MCF 10A (cell line): ENCODE measurements around the gene ZNF862. TPM values are rescaled to one million over a fixed set of nuclear protein-coding genes. Genes with fewer than 3 reads are reported as not detected.

Experiments used
- BruUV-seq: library from RNA; stranded (reverse); fragments of 400-500 nt; replicated peaks from 2 replicates; lab custom pipeline; 2021; lab: Mats Ljungman, UMichigan
- CTCF ChIA-PET: fragments of 300-600 bp; sonication (Branson Sonifier 250); formaldehyde crosslinking; extraction: SDS; loops from one replicate; lab custom pipeline; 2021; ENCODE audit warnings: antibody characterized with exemption, inconsistent platforms; lab: Yijun Ruan, JAX
- POLR2A ChIA-PET: fragments of 300-600, 350-650 bp; sonication (Branson Sonifier 250); formaldehyde crosslinking; extraction: SDS; loops from one replicate; lab custom pipeline; 2020; ENCODE audit warnings: antibody characterized with exemption, inconsistent platforms; lab: Yijun Ruan, JAX
- DNase-seq: peaks from one replicate; pipeline ENCODE4 v3.0.0-alpha.2; 2018; ENCODE audit not compliant: unreplicated experiment
- H3K27ac Mint-ChIP-seq: one replicate; pipeline ENCODE4 v1.8.0; 2022; ENCODE audit warnings: mild to moderate bottlenecking, low read depth, mixed read lengths; ENCODE audit not compliant: unreplicated experiment
- H3K27me3 Mint-ChIP-seq: one replicate; pipeline ENCODE4 v1.8.0; 2022; ENCODE audit warnings: mixed read lengths; ENCODE audit not compliant: insufficient read depth, unreplicated experiment
- H3K36me3 Mint-ChIP-seq: one replicate; pipeline ENCODE4 v1.8.0; 2022; ENCODE audit warnings: mild to moderate bottlenecking, moderate library complexity, mixed read lengths; ENCODE audit not compliant: insufficient read depth, unreplicated experiment
- H3K4me1 Mint-ChIP-seq: one replicate; pipeline ENCODE4 v1.8.0; 2022; ENCODE audit warnings: mixed read lengths; ENCODE audit not compliant: insufficient read depth, unreplicated experiment
- H3K4me3 Mint-ChIP-seq: one replicate; pipeline ENCODE4 v1.8.0; 2022; ENCODE audit warnings: mild to moderate bottlenecking, moderate library complexity, mixed read lengths; ENCODE audit not compliant: unreplicated experiment
- H3K9me3 Mint-ChIP-seq: one replicate; pipeline ENCODE4 v1.8.0; 2022; ENCODE audit warnings: mixed read lengths; ENCODE audit not compliant: unreplicated experiment
- intact Hi-C: fragments of 100-400 bp; cut with micrococcal nuclease; formaldehyde crosslinking; loops from 2 replicates; pipeline ENCODE4 v1.14.1; 2022
- total RNA-seq: library from RNA; stranded (reverse); gene quantifications from 2 replicates; pipeline ENCODE4 v1.2.3, GENCODE V29; 2022
- TF ChIP-seq, protein P1 (sequence below): fragments of 200-600 bp; IDR thresholded peaks from one replicate; pipeline ENCODE4 v1.8.0; 2022; ENCODE audit warnings: antibody characterized with exemption, mild to moderate bottlenecking; ENCODE audit not compliant: unreplicated experiment

Gene ZNF862
- total RNA-seq, 1 experiment from 2014 or later = 17.4 TPM

- peak; percentile 44 for DNase-seq
- H3K27ac Mint-ChIP-seq = no peak overlapping the region
- H3K4me3 Mint-ChIP-seq = no peak overlapping the region
- no peaks in the 10 kb centered on the region for H3K4me1 Mint-ChIP-seq
- intact Hi-C loops = no loop called here
- H3K27me3 Mint-ChIP-seq = peaks cover 6% of the 10 kb centered on the region
- BruUV-seq = no TSS peak
- POLR2A ChIA-PET = no interaction called here
- CTCF ChIA-PET = interaction anchor here (0.6 to 1.2 kb wide), 5 partner anchors 13 to 579 kb away, joined by 3 to 5 read pairs (median 3); no protein-coding TSS in a partner anchor
- no peaks in the 10 kb centered on the region for H3K9me3 Mint-ChIP-seq
- H3K36me3 Mint-ChIP-seq = no peaks in the 10 kb centered on the region
- TF ChIP-seq, protein P1, sequence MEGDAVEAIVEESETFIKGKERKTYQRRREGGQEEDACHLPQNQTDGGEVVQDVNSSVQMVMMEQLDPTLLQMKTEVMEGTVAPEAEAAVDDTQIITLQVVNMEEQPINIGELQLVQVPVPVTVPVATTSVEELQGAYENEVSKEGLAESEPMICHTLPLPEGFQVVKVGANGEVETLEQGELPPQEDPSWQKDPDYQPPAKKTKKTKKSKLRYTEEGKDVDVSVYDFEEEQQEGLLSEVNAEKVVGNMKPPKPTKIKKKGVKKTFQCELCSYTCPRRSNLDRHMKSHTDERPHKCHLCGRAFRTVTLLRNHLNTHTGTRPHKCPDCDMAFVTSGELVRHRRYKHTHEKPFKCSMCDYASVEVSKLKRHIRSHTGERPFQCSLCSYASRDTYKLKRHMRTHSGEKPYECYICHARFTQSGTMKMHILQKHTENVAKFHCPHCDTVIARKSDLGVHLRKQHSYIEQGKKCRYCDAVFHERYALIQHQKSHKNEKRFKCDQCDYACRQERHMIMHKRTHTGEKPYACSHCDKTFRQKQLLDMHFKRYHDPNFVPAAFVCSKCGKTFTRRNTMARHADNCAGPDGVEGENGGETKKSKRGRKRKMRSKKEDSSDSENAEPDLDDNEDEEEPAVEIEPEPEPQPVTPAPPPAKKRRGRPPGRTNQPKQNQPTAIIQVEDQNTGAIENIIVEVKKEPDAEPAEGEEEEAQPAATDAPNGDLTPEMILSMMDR = peak; percentile 29
These were observed 38.6 kb upstream of the ZNF862 start for GRCh38 chr7:149799397-149800168.

GRCh38 chr7:149800169-149800555 lies 38.0 kb upstream of the ZNF862 start:
- Mint-ChIP-seq H3K27ac (no peak overlapping the region), H3K36me3 (no peaks in the 10 kb centered on the region), H3K4me1 (no peaks in the 10 kb centered on the region), H3K27me3 (peaks cover 11% of the 10 kb centered on the region), H3K9me3 (no peaks in the 10 kb centered on the region), H3K4me3 (no peak overlapping the region)
- POLR2A ChIA-PET = no interaction called here
- CTCF ChIA-PET = interaction anchor here (0.6 to 1.1 kb wide), 3 partner anchors 12 to 578 kb away, joined by 3 to 5 read pairs (median 3); no protein-coding TSS in a partner anchor
- intact Hi-C loops = no loop called here
- no TSS peak for BruUV-seq
- TF ChIP-seq, protein P1 = no peak
- no peak for DNase-seq

DNA sequence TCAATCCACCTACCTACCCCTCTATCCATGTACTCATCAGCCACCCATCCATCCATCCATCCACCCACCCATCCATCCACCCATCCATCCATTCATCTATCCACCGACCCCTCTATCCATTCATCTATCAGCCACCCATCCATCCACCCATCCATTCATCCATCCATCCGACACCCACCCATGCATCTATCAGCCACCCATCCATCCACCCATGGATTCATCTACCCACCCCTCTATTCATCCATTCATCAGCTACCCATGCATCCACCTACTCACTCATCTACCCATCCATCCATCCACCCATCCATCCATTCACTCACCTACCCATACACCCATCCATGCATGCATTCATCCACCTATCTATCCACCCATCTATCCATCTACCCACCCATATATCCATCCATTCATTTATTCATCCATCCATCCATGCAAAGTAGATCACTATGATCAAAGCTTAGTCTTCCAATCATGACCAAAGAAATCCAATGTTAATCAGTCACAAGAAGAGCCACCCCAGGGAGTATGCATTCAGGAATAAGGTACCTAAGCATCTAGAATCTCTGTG lies 37.1 kb upstream of the ZNF862 start:
- no peak for DNase-seq
- Mint-ChIP-seq H3K36me3 (no peaks in the 10 kb centered on the region), H3K27me3 (peaks cover 15% of the 10 kb centered on the region), H3K4me3 (no peak overlapping the region), H3K9me3 (no peaks in the 10 kb centered on the region), H3K4me1 (no peaks in the 10 kb centered on the region), H3K27ac (no peak overlapping the region)
- TF ChIP-seq, protein P1 = no peak
- BruUV-seq = no TSS peak
- CTCF ChIA-PET = interaction anchor here (0.7 kb wide), 3 partner anchors 9 to 102 kb away, joined by 3 to 4 read pairs (median 3); no protein-coding TSS in a partner anchor
- intact Hi-C loops = no loop called here
- POLR2A ChIA-PET = no interaction called here

GRCh38 chr7:149801816-149802215 lies 36.4 kb upstream of the ZNF862 start:
- intact Hi-C loops = no loop called here
- no peak overlapping the region for H3K4me3 Mint-ChIP-seq

More at GRCh38 chr7:149801816-149802215, 36.4 kb upstream of the ZNF862 start:
- Mint-ChIP-seq H3K4me1 (no peaks in the 10 kb centered on the region), H3K9me3 (no peaks in the 10 kb centered on the region), H3K27me3 (peaks cover 23% of the 10 kb centered on the region), H3K27ac (no peak overlapping the region), H3K36me3 (no peaks in the 10 kb centered on the region)
- no TSS peak for BruUV-seq
- ChIA-PET CTCF (interaction anchor here (0.6 to 0.7 kb wide), 3 partner anchors 9 to 141 kb away, joined by 3 to 4 read pairs (median 3); no protein-coding TSS in a partner anchor), POLR2A (interaction anchor here (0.6 kb wide), 1 partner anchor 19 kb away, joined by 3 read pairs; no protein-coding TSS in a partner anchor)
- no peak for DNase-seq
- TF ChIP-seq, protein P1 = no peak
